GM10847 (cell line): ENCODE data around the gene PAEP.

ENCODE experiments used
- POLR2A ChIP-seq: IDR thresholded peaks from 2 replicates; pipeline ENCODE4 v1.6.1; 2011; ENCODE audit not compliant: insufficient read length; ENCODE audit errors: extremely low read depth

PAEP gene

DNA sequence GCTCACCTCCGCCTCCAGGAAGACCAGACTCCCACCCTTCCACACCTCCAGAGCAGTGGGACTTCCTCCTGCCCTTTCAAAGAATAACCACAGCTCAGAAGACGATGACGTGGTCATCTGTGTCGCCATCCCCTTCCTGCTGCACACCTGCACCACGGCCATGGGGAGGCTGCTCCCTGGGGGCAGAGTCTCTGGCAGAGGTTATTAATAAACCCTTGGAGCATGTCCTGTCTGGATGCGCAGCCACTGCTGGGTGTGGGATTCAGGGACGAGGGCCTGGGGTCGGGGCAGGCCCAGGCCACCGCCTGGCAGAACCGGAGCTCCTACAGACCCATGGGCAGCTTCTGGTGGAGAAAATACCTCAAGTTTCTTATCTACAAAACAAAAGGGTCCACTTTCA, 5.0 kb downstream of the PAEP start:
- no peak for TF ChIP-seq POLR2A

DNA sequence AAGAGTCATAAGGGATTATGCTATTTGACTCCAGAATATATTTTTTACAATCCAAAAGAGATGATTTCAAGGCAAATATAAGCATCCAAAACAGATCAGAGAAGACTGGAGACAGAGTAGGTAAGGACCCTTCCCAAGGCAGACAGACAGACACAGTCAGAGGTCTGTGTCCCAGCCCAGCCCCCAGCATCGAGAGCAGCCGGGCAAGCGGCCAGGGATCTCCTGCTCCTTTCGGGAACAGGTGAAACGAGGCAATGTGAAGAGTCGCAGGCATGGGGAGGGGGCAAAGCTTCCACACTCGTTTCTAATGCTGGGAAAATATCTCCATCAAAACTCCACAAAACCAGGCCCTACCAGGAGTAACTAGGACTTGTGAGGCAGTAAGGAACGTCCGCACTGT, 5.8 kb downstream of the PAEP start:
- no peak for TF ChIP-seq POLR2A

DNA sequence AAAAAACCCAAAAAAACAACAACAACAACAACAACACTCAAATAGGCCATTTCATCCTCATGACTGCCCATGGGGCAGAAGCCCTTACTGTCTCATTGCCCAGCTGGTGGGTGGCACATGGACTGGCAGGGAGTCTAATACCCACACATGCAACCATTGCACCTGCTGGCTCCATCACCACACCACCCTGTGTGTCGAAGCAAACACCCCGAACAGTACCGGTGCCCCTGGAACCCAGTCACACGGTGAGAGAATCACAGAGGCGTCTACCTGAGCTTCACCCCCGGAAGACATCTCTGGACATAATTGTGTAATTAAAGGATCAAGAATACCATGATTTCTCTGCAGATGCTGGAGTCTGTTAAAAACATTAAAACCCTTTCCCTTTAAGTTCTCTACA, 6.5 kb downstream of the PAEP start:
- TF ChIP-seq POLR2A = no peak

DNA sequence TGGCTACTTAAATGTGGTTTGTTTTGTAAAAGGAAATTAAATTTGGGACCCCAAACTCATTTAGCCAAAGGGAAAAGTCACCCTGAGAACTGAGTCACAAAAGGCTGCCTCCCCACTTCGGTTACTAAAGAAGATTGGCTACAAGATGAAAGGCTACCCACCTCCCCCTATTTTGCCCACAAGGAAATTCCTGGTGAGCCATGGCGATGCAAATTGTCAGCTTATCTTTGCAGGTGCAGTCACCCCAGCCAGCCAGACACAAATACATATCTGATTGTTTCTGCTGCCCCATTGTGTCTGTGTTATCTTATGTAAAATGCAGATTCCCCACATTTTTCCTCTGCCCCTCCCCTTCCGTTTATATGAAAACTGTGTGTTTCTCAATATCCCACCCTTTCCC, 8.9 kb downstream of the PAEP start:
- no peak for TF ChIP-seq POLR2A

DNA sequence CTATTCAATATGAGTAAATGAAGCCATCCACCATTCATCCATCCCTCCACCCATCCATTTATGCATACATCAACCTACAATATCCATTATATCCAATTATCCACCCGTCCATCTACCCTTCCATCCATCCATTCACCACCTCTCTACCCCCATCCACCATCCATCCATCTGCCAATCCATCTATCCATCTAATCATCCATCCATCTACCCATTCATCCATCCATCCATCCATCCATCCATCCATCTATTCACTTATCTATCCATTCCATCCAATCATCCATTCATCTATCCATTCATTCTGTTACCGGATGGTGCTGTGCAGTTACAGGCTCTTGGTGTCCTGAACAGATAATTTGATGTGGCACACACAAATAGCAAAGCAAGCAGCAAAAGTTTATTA, 10.7 kb downstream of the PAEP start:
- TF ChIP-seq POLR2A = no peak

DNA sequence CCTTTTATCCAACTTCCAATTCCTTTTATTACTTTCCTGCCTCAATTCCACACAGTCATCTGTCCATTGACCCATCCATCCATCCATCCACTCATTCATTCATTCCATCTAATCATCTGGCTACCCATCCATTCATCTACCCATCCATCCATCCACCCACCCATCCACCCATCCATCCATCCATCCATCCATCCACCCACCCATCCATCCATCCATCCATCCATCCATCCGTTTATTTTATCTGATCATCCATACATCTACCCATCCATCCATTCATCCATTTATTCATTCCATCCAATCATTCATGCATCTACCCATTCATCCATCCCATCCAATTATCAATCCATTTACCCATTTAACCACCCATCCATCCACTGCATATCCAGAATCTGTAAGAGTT, 11.6 kb downstream of the PAEP start:
- no peak for TF ChIP-seq POLR2A

DNA sequence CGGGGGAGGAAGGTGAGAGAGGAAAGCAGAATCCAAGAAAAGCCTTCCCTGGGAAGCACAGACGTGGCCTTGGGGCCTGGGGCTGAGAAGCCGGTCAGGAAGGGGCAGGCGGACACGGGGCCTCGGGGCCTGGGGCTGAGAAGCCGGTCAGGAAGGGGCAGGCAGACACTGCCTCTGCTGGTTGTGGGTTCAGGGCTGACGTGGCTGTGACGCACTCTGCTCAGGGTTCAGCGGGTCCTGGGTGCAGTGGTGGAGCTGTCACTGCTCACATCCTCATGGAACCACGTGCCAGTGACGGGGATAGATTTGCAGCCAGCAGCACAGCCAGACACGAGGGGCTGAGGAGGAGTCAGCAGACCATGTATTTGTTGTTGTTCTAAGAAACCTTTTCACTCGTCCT, 12.8 kb downstream of the PAEP start:
- no peak for TF ChIP-seq POLR2A

DNA sequence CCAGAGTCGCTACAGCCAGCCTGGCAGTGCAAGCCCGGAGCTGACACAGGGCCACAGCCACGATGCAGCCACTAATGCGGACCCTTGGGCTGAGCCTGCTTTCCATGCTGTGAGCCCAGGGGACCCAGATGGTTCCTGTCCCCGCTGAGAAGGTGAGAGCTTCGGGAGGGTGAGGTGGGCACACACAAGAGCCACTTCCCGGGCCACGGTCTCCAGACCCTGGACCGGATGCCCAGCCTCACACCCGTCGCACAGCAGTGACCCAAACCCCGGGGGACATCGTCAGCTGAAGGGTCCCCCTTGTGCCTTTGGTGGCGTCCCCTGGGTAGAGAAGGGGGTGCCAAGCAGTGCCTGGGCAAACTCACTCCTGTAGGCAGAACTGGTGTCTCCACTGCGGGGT, 13.4 kb downstream of the PAEP start:
- TF ChIP-seq POLR2A = no peak

DNA sequence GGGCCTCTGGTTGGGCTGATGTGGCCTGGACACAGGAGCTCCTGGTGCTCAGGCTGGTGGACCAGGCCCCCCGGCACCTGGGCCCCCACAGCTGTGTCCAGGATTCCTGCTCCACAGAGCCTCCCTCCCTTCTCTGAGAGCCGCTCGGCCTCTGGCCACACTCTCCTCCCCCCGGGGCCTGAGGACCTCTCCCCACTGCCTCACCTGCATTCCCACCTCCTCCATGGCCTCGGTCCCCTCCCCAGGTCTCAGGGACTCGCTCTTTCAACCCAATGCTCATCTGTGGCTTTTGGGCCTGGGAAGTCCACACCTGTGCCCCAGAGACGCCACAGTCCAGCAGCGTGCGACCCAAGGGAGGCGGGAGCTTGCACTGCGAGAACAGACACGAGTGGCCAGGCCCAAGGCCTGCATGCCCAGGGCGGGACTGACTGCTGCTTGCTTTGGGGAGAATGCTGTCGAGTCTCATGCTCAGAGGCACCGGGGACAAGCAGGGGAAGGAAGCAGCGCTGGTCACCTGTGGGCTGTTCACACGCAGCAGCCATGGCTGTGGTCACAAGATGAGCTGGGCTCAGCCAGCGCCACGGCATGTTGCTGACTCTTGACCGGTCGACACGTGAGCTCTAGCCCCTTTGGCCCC, 14.6 kb downstream of the PAEP start:
- TF ChIP-seq POLR2A = no peak

DNA sequence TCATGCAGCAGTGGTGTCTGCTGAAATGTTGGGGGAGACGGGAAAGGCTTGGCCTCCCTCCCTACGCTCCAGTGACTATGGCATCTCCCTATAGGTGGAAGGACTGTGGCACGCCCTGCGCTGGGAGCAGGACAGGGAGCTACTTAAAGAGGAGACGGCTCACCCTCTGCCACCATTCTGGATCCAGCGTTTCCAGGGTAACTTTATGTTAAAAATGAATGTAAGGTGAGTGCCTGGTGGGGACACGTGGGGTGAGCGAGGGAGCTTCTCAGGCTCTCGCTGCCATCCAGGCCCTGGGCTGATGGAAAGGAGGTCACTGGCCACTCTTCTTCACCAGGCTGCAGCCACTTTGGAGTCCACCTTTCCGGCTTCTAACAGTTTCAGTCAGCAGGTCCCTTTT, 15.7 kb downstream of the PAEP start:
- no peak for TF ChIP-seq POLR2A

DNA sequence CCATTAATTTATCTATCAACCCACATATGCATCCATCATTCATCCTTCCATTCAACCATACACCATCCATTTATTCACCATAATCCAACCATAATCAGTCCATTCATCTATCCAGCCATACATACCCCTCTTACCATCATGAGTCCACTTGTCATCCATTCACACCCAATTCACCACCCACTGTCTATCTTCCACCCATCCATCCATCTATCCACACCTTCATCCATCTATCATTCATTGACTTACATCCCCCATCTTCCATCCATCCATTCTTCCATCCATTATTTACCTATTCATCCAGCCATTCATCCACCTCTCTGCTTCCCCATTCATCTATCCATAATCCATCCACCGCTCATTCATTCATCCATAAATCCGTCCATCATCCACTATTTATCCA, 17.8 kb downstream of the PAEP start:
- TF ChIP-seq POLR2A = no peak

DNA sequence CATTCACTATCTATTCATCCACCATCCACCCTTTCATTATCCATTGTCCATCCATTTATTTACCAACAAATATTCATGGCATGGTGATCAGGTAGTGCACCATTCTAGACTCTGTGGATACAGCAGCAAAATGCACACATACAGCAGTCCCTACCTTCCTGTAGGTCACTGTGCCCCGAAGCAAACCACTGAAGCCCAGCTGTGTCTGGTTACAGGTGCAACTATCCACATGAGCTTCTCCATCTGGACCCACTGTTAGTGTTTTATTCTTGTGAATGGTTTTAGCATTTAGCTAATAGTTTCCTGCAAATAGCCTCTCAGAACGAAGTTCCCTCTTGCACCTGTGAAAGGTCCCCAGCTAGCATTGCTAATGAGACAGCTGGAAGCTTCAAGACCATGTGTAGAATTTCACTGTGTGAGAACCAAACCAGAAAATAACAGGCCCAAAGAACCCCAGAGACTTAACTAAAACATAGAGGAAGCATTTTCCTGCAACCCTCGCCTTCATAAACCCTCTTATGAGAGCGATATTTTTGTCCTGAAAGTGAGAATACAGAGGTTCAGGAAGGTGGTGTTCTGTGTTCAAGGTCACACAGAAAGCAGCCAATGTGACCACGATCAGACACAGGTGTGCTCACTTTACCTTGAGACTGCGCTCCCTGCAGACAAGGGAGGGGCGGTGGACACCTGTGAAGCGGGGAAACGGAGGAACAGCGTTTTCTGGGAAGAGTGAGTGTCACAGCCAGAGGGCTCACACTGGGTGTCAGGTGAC, 18.5 kb downstream of the PAEP start:
- TF ChIP-seq POLR2A = no peak

DNA sequence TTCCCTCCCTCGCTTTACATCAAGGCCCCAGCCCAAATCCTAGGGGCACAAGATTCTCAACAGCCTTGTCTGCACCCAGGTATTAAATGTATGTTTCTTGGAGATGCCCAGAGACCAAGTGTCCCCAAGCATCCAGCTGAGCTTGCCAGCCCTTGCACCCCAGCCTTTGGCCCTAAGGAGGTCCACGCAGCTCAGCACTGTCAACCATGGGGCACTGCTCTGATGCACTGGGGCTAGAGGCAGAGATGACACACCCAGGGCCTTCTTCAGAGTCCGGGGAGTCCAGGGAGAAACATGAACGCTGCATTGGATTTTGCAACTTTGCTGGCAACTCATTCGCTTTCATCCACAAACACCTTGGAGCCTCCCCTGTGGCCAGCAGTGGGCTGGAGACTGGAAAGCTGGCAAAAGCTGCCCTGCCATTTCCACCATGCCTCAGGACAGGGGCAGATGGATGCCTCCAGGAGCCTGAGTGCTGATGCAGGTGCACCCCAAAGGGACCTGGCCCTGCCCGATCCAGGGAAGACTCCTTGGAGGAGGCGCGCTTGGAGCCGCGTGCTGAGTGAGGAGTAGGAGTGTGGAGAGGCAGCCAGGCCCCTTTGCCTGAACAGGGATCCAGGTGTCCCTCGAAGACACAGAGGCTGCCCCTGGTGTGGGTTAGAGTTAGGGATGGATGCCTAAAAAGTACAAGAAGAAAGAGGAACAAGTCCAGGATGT, 19.3 kb downstream of the PAEP start:
- TF ChIP-seq POLR2A = no peak

DNA sequence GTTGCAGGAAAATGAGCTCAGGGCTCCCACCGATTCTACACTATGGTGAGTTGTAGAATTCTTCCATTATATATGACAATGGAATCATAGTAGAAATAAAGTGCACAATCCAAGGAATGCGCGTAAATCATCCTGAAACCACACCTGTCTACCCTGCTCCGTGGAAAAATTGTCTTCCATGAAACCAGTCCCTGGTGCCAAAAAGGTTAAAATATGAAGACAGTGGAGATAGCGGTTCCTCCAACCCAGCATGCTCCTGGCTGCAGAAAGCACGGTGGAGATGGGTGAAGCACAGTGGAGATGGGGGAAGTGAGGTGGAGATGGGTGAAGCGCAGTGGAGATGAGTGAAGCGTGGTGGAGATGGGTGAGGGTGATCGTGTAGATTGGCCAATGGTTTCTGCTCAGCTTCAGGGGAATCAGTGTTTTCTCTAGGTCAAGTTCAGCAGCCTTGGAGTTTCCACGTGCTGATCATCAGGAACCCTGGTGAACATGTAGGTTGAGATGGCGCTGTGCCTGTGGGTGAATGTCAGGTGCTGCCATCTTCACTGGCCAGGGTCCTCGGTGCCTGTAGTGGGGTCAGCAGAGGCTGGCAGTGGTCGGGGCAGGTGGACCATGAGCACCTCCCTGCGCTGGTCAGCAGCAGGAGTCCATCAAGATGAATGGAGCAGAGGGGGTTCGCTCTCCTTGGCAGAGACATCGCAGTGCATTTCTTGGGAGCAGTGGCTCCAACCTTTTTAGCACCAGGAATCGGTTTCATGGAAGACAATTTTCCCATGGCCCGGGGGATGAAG, 20.3 kb downstream of the PAEP start:
- no peak for TF ChIP-seq POLR2A

DNA sequence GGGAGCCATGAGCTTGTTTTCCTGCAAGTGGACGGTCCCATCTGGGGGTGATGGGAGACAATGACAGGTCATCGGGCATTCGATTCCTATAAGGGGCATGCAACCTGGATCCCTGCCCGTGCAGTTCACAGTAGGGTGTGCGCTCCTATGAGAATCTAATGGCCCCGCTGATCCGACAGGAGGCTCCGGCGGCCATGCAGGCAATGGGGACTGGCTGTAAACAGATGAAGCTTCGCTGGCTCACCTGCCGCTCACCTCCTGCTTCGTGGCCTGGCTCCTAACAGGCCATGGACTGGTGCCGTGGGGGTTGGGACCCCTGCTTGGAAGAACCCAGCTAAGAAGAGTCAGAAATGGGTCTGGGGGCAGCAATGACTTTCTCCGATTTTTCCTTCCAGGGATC, 21.0 kb downstream of the PAEP start:
- TF ChIP-seq POLR2A = no peak

DNA sequence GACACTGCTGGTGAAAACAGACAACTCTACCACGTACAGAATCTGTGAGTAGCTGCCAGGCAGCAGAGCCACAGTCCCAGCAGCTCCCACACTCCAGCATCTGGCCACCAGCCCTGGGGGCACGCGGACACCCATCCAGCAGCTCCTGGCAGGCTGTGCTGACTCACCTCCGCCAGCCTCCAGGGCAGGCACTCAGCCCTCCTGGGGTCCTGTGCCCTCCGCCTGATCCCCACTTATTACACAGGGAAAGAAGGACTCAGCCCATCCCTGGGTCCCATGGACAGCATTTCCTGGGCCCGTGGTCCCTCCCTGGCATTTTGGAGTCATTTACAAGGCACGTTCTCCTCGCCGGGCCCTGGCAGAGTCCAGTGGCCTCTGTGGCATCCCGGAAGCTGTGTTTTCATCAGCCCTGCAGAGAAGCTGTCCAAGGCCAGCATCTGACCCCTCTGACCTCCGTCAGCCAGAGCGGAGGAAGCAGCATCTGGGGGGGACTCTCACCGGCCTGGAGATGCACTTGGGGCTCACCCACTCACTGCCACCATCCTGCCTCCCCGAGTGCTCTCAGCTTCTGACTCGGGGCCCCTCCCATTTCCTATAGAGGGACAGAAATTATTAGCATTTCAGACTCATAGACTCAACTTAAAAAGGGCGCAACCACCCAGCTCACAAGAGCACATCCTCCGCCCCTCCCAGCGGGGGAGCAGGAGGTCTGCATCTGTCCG, 21.6 kb downstream of the PAEP start:
- TF ChIP-seq POLR2A = no peak

DNA sequence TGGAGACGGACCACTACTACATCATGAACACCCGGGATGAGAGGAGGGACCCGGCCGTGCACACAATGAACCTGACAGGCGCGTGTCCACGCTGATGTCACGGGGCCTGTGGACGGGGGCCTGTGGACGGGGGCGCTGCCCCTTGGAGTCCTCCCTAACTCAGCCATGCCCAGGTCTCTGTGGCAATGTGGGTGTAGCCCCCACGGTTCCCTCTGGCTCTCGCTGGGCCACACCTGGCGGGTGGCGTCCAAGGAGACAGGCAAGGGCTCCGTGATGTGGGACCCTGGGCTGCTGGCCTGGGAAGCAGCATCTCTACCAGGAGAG, 22.1 kb downstream of the PAEP start:
- TF ChIP-seq POLR2A = no peak
